ENCODE measurements around the gene PTPRG.
"Not testable (repeated sequence)": the region's sequence is repeated elsewhere in the genome, so short reads cannot be mapped to it uniquely, and the experiment has no call there.

Gene PTPRG

GRCh38 chr3:61790411-61790810 lies 229.0 kb downstream of the PTPRG start:
- DNase-seq (ENCODE audit: low read depth in 1 of 2, low spot score in 1 of 2), result no peak

- no peak for DNase-seq (ENCODE audit: low read depth in 1 of 2, low spot score in 1 of 2)
Observed at GRCh38 chr3:61793056-61793455, 231.7 kb downstream of the PTPRG start.

GRCh38 chr3:61793521-61793920 lies 232.2 kb downstream of the PTPRG start:
- DNase-seq (ENCODE audit: low read depth in 1 of 2, low spot score in 1 of 2), result no peak

DNA sequence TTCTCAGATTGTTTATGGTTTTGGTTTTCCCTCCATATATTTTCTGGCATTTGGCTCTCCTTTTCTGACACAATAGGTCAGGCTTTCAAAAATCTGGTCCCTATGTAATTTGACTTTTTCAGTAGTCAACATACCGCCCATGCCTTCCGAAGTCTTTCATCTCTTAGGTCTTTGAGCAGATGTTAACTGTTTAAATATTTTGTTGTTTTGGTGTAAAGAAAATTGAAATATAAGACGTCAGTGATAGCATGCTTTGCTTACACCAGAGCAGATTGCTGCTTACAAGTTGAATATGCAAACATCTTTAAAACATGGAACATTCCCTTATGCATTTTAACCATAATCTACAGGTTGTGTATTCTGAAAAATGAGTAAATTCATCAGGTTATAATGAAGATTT lies 233.0 kb downstream of the PTPRG start:
- no peak for DNase-seq (ENCODE audit: low read depth in 1 of 2, low spot score in 1 of 2)

- DNase-seq (ENCODE audit: low read depth in 1 of 2, low spot score in 1 of 2), result no peak
Observed at GRCh38 chr3:61794961-61795360, 233.6 kb downstream of the PTPRG start.

DNA sequence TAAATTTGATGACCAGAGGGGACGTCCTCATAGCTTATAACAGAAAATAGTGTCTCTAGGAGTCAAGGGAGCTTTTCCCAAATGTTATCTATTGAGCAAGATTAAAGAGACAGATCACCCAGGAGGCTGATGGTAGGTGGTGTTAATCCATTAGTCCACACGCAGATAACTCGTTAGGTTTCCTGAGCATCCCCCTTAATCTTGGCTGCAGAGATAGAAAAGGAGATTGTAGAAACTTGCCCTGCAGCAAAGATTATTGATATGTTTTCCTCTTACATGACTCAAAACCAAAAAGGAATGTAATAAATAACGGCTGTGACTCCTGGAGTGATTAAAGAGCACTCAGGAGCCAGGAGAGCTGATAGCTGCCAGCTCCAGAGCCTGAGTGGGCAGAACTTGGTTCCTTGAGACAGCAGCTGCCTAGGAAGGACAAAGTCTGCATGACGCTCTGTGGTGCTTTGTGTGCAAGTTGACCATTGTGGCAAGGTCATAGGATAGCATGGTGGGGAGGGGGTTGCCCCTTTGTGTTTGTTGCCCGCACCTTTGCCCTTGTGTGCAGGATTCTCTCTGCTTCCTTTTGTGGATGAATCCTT lies 234.8 kb downstream of the PTPRG start:
- DNase-seq (ENCODE audit: low read depth in 1 of 2, low spot score in 1 of 2), result no peak

- no peak for DNase-seq (ENCODE audit: low read depth in 1 of 2, low spot score in 1 of 2)
Observed at GRCh38 chr3:61796911-61797310, 235.5 kb downstream of the PTPRG start.

- no peak for DNase-seq (ENCODE audit: low read depth in 1 of 2, low spot score in 1 of 2)
Observed at GRCh38 chr3:61802772-61803171, 241.4 kb downstream of the PTPRG start.

GRCh38 chr3:61803983-61804382 lies 242.6 kb downstream of the PTPRG start:
- DNase-seq (ENCODE audit: low read depth in 1 of 2, low spot score in 1 of 2), result no peak

GRCh38 chr3:61804782-61805181 lies 243.4 kb downstream of the PTPRG start:
- no peak for DNase-seq (ENCODE audit: low read depth in 1 of 2, low spot score in 1 of 2)

GRCh38 chr3:61805510-61806080 lies 244.2 kb downstream of the PTPRG start:
- DNase-seq (ENCODE audit: low read depth in 1 of 2, low spot score in 1 of 2), result no peak

GRCh38 chr3:61806810-61807209 lies 245.4 kb downstream of the PTPRG start:
- no peak for DNase-seq (ENCODE audit: low read depth in 1 of 2, low spot score in 1 of 2)

- no peak for DNase-seq (ENCODE audit: low read depth in 1 of 2, low spot score in 1 of 2)
Observed at GRCh38 chr3:61807865-61808276, 246.5 kb downstream of the PTPRG start.

DNA sequence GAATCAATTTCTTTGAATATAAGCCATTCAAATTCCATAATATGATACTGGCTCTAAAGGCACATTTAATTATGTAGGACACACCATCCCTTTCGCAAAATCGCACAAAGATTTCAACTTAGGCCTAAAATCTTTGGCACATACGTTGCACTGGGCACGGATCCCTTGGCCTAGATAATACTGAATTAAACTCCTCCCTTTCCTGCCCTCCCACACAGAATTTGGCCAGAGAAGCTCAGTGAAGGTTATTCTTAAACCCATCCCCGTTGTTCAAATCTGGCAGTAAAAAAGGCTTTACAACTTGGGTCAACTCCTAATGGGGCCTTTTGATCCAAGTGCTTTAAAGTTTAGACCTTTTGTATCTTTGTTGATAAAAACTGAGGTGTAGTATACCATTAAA lies 247.2 kb downstream of the PTPRG start:
- no peak for DNase-seq (ENCODE audit: low read depth in 1 of 2, low spot score in 1 of 2)

- no peak for DNase-seq (ENCODE audit: low read depth in 1 of 2, low spot score in 1 of 2)
Observed at GRCh38 chr3:61808999-61809398, 247.6 kb downstream of the PTPRG start.

DNA sequence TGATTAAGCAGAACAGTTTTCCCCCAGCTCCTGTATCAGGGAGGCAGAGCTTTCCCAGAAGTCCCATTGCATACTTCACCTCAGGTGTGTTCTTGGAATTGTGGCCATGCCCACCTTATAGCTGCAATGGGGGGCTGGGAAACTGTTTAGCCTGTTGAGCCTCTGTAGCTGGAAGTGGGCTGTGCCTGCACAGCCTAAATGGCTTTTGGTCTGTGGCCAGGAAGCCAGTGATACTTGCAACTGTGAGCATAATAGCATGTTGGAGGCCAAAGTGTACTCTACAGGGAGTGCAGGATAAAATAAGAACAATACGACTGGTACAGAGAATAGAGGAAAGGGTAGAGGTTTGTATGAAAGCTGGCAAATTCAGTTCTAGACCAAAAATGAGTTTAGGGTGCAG lies 248.5 kb downstream of the PTPRG start:
- no peak for DNase-seq (ENCODE audit: low read depth in 1 of 2, low spot score in 1 of 2)

DNA sequence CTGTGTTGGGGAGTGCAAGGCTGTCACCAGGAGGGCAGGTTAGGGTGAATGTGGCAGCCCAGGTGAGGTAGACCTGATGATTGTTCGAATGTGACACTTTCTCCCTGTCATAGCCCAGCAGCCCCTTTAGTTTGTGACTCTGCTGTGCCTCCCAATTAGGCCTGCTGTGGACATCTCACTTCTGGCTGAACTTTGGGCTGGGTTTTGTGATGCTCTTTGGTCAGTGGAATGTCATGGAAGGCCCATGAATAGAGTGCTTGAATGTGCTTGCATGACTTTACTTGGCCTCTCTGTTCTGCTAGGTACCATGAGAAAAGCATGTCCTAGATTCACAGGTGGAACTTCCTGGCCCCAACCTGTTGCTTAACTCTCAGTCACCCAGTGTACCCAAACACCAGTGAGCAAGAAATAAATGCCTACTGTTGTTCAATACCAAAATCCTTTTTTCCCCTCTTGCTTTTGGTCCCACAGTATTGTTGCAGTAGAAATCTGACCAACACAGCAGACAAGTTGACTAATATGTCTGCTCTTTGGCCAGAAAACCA lies 249.7 kb downstream of the PTPRG start:
- no peak for DNase-seq (ENCODE audit: low read depth in 1 of 2, low spot score in 1 of 2)

DNA sequence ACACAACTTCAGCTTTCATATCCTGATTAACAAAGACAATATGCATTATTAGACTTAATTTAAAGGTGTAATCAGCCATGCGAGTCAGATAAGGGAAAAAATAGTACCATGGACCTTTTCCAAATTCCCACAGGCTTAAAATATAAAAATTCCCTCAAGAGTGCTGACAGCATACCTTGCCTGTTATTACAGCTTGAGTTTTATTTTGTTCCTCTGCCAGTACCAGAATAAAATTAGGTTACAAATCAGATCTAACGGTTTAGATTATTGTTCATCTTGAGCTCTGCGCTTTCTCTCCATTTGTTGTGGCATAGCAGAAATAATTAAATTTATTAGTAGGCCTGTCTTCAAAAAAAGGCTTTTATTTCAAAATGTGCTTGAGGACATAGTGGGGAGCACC lies 250.3 kb downstream of the PTPRG start:
- DNase-seq (ENCODE audit: low read depth in 1 of 2, low spot score in 1 of 2), result no peak

- DNase-seq (ENCODE audit: low read depth in 1 of 2, low spot score in 1 of 2), result no peak
Observed at GRCh38 chr3:61812085-61812484, 250.7 kb downstream of the PTPRG start.

GRCh38 chr3:61812517-61812916 lies 251.1 kb downstream of the PTPRG start:
- DNase-seq (ENCODE audit: low read depth in 1 of 2, low spot score in 1 of 2), result no peak

GRCh38 chr3:61813636-61814035 lies 252.3 kb downstream of the PTPRG start:
- no peak for DNase-seq (ENCODE audit: low read depth in 1 of 2, low spot score in 1 of 2)

DNA sequence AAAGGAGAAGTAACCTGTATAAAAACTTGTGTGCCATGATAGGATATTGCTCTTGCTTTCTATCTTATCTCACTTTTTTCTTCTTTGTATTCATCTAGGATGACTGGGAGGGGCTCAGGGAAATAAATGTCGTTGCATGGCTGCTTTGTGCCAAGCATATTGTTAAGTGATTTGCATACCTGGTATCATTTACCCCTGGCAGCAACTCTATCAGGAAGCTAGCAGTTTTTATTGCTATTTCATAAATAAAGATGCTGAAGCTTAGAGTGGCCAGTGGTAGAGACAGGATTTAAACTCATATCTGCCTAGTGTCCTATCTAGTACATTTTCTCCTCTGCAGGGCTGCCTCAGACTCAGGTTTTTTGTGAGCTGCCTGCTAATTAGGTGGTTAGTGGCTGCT lies 253.3 kb downstream of the PTPRG start:
- no peak for DNase-seq (ENCODE audit: low read depth in 1 of 2, low spot score in 1 of 2)

- not testable (repeated sequence) for DNase-seq (ENCODE audit: low read depth in 1 of 2, low spot score in 1 of 2)
Observed at GRCh38 chr3:61816304-61816703, 254.9 kb downstream of the PTPRG start.
